ENCODE data around the gene DDR1.

- no peak for TF ChIP-seq CTCF (IDR thresholded peaks at IDR 0.05)
- no peak for TF ChIP-seq EZH2 (IDR thresholded peaks at IDR 0.05)
Measured at GRCh38 chr6:30855429-30856075, 28.8 kb upstream of the DDR1 start.

Data from neural progenitor cell (in vitro differentiated cells).